Stimulated activated effector memory CD8-positive, alpha-beta T cell treated with anti-CD3 and anti-CD28 coated beads, Interleukin-12 subunit alpha, Interleukin-12 subunit beta, amount 100 ng/mL, for 72 hours (primary cell): ENCODE data around the gene PTMA.
"Not testable (repeated sequence)": the region's sequence is repeated elsewhere in the genome, so short reads cannot be mapped to it uniquely, and the experiment has no call there.

Experiments
- ATAC-seq: fragments of 150-1000 bp; cut with Tn5 transposase; 2 replicates; pipeline ENCODE4 v1.10.0; 2021
- DNase-seq, 2 donors: peaks; one replicate each; pipeline ENCODE4 v3.0.0; 2021 to 2022; ENCODE audit warnings: low spot score in 2 of 2
- H3K27ac Mint-ChIP-seq: one replicate; pipeline ENCODE4 v1.8.0; 2022; ENCODE audit warnings: mild to moderate bottlenecking, mixed read lengths
- H3K36me3 Mint-ChIP-seq: one replicate; pipeline ENCODE4 v1.8.0; 2022; ENCODE audit warnings: mild to moderate bottlenecking, mixed read lengths
- H3K4me1 Mint-ChIP-seq: one replicate; pipeline ENCODE4 v1.8.0; 2022; ENCODE audit warnings: mixed read lengths
- H3K4me3 Mint-ChIP-seq: one replicate; pipeline ENCODE4 v1.8.0; 2022; ENCODE audit warnings: mild to moderate bottlenecking, mixed read lengths
- H3K9me3 Mint-ChIP-seq: one replicate; pipeline ENCODE4 v1.8.0; 2022; ENCODE audit warnings: mixed read lengths

The PTMA gene

GRCh38 chr2:231745303-231746038, 37.1 kb downstream of the PTMA start:
- H3K4me1 Mint-ChIP-seq: no peaks in the 10 kb centered on the region

GRCh38 chr2:231748153-231748896, 40.0 kb downstream of the PTMA start:
- ATAC-seq, H3K9me3 Mint-ChIP-seq, H3K36me3 Mint-ChIP-seq, DNase-seq, H3K4me1 Mint-ChIP-seq, H3K27ac Mint-ChIP-seq, H3K4me3 Mint-ChIP-seq: not testable (repeated sequence)

More at GRCh38 chr2:231745303-231746038, 37.1 kb downstream of the PTMA start:
- Mint-ChIP-seq H3K27ac (no peak overlapping the region), H3K4me3 (no peak overlapping the region), H3K36me3 (no peaks in the 10 kb centered on the region), H3K9me3 (no peaks in the 10 kb centered on the region)
- ATAC-seq (no peak), DNase-seq (no peak)

GRCh38 chr2:231749016-231749415, 40.7 kb downstream of the PTMA start:
- H3K4me3 Mint-ChIP-seq, H3K9me3 Mint-ChIP-seq, H3K27ac Mint-ChIP-seq, DNase-seq, ATAC-seq, H3K4me1 Mint-ChIP-seq, H3K36me3 Mint-ChIP-seq: not testable (repeated sequence)

- no peak for ATAC-seq
- no peaks in the 10 kb centered on the region for H3K9me3 Mint-ChIP-seq
- H3K36me3 Mint-ChIP-seq: no peaks in the 10 kb centered on the region
- no peak for DNase-seq
- no peak overlapping the region for H3K27ac Mint-ChIP-seq
- H3K4me1 Mint-ChIP-seq: no peaks in the 10 kb centered on the region
- no peak overlapping the region for H3K4me3 Mint-ChIP-seq
Measured at GRCh38 chr2:231751042-231751815, 42.9 kb downstream of the PTMA start.

- H3K4me1 Mint-ChIP-seq: no peaks in the 10 kb centered on the region
- H3K4me3 Mint-ChIP-seq: no peak overlapping the region
- ATAC-seq: no peak
- H3K36me3 Mint-ChIP-seq: no peaks in the 10 kb centered on the region
- DNase-seq: no peak
- no peaks in the 10 kb centered on the region for H3K9me3 Mint-ChIP-seq
- no peak overlapping the region for H3K27ac Mint-ChIP-seq
Measured at GRCh38 chr2:231752061-231752460, 43.7 kb downstream of the PTMA start.

GRCh38 chr2:231761735-231762134, 53.4 kb downstream of the PTMA start:
- Mint-ChIP-seq H3K4me3 (no peak overlapping the region), H3K4me1 (peaks cover 16% of the 10 kb centered on the region), H3K27ac (no peak overlapping the region), H3K9me3 (no peaks in the 10 kb centered on the region), H3K36me3 (no peaks in the 10 kb centered on the region)
- ATAC-seq (no peak), DNase-seq (no peak)
